Upper lobe of left lung (tissue), 4 donors: ENCODE measurements around the gene HTR5A.

Experiments
- POLR2A ChIP-seq, 4 donors: fragments of 450-650 bp; IDR thresholded peaks; one replicate each; pipeline ENCODE4 v1.5.1; 2016 to 2017; ENCODE audit warnings: antibody characterized with exemption in 4 of 4, mild to moderate bottlenecking in 2 of 4
- TF ChIP-seq, protein P1 (sequence below), 6 experiments: fragments of 450-650 bp in 4 of 6; fragments of 200-600 bp in 2 of 6; sonication (generic) in 2 of 6; IDR thresholded peaks; one replicate each; pipeline ENCODE4 v1.5.1; 2016 to 2019; ENCODE audit warnings: antibody characterized with exemption in 6 of 6

- TF ChIP-seq, protein P1, sequence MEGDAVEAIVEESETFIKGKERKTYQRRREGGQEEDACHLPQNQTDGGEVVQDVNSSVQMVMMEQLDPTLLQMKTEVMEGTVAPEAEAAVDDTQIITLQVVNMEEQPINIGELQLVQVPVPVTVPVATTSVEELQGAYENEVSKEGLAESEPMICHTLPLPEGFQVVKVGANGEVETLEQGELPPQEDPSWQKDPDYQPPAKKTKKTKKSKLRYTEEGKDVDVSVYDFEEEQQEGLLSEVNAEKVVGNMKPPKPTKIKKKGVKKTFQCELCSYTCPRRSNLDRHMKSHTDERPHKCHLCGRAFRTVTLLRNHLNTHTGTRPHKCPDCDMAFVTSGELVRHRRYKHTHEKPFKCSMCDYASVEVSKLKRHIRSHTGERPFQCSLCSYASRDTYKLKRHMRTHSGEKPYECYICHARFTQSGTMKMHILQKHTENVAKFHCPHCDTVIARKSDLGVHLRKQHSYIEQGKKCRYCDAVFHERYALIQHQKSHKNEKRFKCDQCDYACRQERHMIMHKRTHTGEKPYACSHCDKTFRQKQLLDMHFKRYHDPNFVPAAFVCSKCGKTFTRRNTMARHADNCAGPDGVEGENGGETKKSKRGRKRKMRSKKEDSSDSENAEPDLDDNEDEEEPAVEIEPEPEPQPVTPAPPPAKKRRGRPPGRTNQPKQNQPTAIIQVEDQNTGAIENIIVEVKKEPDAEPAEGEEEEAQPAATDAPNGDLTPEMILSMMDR (IDR thresholded peaks at IDR 0.05): no peak
- TF ChIP-seq POLR2A (IDR thresholded peaks at IDR 0.05): no peak
Measured at GRCh38 chr7:155027879-155028278, 42.2 kb upstream of the HTR5A start.
